ENCODE data around the gene TPSAB1. TPM values are rescaled to one million over a fixed set of nuclear protein-coding genes. Genes with fewer than 3 reads are reported as not detected.
A peak's percentile ranks its signal among the peaks of the same experiment; 100 is the strongest.

The TPSAB1 gene
- total and polyA plus RNA-seq, 3 experiments from 2014 or later, result not detected

DNA sequence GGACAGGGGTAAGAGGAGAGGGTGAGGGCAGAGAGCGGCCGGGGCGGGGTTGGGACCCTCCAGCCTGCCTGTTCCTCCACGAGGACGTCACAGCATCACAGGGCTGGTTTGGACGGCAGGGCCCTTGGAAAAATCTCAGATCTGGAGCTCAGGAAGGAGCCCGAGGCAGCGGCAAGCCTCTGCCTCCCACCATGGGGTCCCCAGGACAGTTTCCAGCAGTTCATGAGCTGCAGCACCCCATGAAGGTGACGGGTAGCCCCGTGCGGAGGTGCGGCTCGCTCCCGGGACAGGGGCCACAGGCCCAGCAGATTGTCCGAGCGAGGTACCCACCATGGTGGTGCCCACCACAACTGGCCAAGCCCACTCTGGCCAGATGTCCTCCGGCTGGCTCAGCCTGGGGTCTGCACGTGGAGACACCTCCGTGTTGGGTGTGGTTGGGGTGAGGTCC is 36.7 kb downstream of the TPSAB1 start:
- H3K4me1 Mint-ChIP-seq, result peaks cover 0 to 5% (median 0%) of the 10 kb centered on the region in 3 donors
- no peaks in the 10 kb centered on the region for H3K36me3 Mint-ChIP-seq
- H3K9me3 ChIP-seq (ENCODE audit: low read length), result no peaks in the 10 kb centered on the region
- DNase-seq, result no peak
- H3K27me3 ChIP-seq (ENCODE audit: insufficient read depth, low read length, poor library complexity, severe bottlenecking), result peaks cover 4% of the 10 kb centered on the region
- H3K9me3 Mint-ChIP-seq, result peaks cover 0 to 2% (median 0%) of the 10 kb centered on the region in 5 donors
- ChIA-PET CTCF (no interaction called here), POLR2A (no interaction called here)
- H3K27me3 Mint-ChIP-seq, result peaks cover 12 to 18% of the 10 kb centered on the region in 2 donors
- H3K36me3 ChIP-seq (ENCODE audit: insufficient read depth, low read length), result no peaks in the 10 kb centered on the region
- H3K27ac Mint-ChIP-seq, result no peak overlapping the region
- H3K4me1 ChIP-seq (ENCODE audit: insufficient read depth, low read length), result no peaks in the 10 kb centered on the region
- H3K27ac ChIP-seq (ENCODE audit: low read depth, low read length), result no peak overlapping the region
- no peak overlapping the region for H3K4me3 ChIP-seq (ENCODE audit: low read length)
- no peak overlapping the region for H3K4me3 Mint-ChIP-seq

DNA sequence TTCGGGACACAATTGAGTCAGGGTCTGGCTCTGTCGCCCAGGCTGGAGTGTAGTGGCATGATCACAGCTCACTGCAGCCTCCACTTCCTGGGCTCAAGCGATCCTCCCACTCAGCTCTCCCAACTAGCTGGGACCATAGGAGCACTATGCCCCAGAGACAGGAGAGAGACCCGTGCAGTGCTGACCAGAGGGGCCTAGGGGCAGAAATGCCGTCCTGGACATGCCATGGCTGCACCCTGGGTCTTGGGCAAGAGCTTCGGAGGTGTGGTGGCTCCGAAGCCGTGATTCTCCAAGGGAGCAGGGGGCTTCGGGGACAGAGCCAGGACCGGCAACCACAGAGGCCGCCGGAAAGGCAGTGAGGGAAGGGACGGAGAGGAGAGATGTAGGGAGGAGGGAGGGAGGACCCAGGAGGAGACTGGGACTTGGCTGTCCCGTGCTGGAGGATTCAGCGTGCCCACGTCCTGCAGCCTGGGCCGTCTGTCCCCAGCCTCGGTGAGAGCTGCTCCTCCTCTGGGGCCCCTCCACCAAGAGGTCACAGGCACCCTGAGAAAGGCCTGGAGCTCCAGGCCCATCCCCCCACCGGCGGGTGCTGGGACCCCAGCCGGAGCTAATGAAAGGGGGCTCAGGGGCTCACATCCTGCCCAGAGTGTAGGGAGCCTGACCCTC is 37.2 kb downstream of the TPSAB1 start:
- H3K27me3 ChIP-seq (ENCODE audit: insufficient read depth, low read length, poor library complexity, severe bottlenecking), result peaks cover 4% of the 10 kb centered on the region
- Mint-ChIP-seq H3K9me3 (peaks cover 0 to 2% (median 0%) of the 10 kb centered on the region in 5 donors), H3K27me3 (peaks cover 12 to 20% of the 10 kb centered on the region in 2 donors), H3K4me3 (no peak overlapping the region), H3K4me1 (peaks cover 0 to 3% (median 0%) of the 10 kb centered on the region in 3 donors), H3K36me3 (no peaks in the 10 kb centered on the region), H3K27ac (no peak overlapping the region)
- no peaks in the 10 kb centered on the region for H3K4me1 ChIP-seq (ENCODE audit: insufficient read depth, low read length)
- ChIA-PET POLR2A (no interaction called here), CTCF (no interaction called here)
- no peaks in the 10 kb centered on the region for H3K9me3 ChIP-seq (ENCODE audit: low read length)
- H3K27ac ChIP-seq (ENCODE audit: low read depth, low read length), result no peak overlapping the region
- no peak overlapping the region for H3K4me3 ChIP-seq (ENCODE audit: low read length)
- H3K36me3 ChIP-seq (ENCODE audit: insufficient read depth, low read length), result no peaks in the 10 kb centered on the region
- DNase-seq, result no peak

DNA sequence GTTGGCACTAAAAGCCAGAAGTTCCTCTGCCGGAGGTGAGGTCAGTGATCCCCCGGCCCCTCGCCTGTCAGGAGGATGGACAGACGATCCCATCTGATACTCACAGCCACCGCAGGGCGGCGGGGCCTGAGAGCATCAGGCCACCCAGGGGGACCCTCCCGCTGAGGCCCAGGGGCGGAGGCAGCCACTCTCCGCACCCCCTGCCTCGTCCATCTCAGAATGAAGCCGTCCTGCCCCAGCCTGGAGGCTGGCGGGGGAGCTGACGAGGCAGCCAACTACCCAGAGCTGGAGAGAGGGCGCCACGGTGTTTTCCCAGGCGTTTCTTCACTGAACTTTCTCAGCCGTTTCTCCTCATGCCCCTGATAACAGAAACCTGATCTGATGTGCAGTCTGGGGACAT is 38.0 kb downstream of the TPSAB1 start:
- Mint-ChIP-seq H3K4me3 (no peak overlapping the region), H3K4me1 (no peaks in the 10 kb centered on the region), H3K27ac (no peak overlapping the region), H3K36me3 (no peaks in the 10 kb centered on the region), H3K9me3 (peaks cover 0 to 2% (median 0%) of the 10 kb centered on the region in 5 donors), H3K27me3 (peaks cover 5 to 15% of the 10 kb centered on the region in 2 donors)
- Histone ChIP-seq H3K9me3 (ENCODE audit: low read length) (no peaks in the 10 kb centered on the region), H3K36me3 (ENCODE audit: insufficient read depth, low read length) (no peaks in the 10 kb centered on the region), H3K4me1 (ENCODE audit: insufficient read depth, low read length) (no peaks in the 10 kb centered on the region), H3K27ac (ENCODE audit: low read depth, low read length) (no peak overlapping the region), H3K27me3 (ENCODE audit: insufficient read depth, low read length, poor library complexity, severe bottlenecking) (peaks cover 4% of the 10 kb centered on the region), H3K4me3 (ENCODE audit: low read length) (no peak overlapping the region)
- ChIA-PET POLR2A (interaction anchor here (0.6 kb wide), 1 partner anchor 151 kb away, joined by 3 read pairs; no protein-coding TSS in a partner anchor), CTCF (no interaction called here)
- DNase-seq, result no peak

DNA sequence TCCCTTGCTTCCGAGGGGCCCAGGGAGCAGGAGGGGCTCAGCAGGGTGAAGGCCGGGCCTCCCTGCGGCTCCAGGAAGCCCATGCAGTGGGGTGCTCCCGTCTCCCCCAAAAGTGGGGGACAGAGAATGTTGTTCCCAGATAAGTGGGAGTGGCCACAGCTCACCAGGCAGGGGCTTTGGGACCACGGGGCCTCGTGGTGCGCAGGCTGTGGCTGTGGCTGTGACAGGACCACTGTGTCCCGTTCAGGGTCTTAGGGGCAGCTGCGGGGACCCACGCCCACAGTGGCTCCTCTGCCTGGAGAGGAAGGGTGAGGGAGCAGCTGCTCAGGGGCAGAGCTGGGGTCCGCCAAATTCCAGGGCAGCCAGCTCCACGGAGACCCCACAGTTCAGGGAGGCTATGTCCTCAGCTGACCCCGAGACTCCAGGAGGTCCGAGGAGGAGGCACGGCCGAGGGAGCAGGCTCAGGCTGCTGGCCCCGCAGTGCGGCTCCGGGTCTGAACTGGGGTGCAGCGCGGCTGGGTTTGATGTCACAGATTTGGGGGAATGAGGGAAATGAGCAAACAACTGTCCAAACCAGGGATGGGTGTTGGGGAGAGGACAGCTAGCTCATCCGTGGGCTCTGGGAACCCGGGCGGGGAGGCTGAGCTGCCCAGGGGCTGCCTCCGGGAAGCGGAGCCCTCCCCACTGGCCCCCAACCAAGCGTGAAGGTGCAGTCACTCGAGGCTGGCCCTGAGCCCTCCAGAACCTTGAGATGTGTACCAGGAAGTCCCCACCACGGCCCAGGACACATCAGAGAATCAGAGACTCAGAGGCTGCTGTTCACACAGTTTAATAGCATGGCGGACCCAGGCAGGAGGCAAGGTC is 38.8 kb downstream of the TPSAB1 start:
- Mint-ChIP-seq H3K4me1 (no peaks in the 10 kb centered on the region), H3K27me3 (peaks cover 3 to 15% of the 10 kb centered on the region in 2 donors), H3K4me3 (no peak overlapping the region), H3K36me3 (no peaks in the 10 kb centered on the region), H3K27ac (no peak overlapping the region), H3K9me3 (peaks cover 0 to 2% (median 0%) of the 10 kb centered on the region in 5 donors)
- Histone ChIP-seq H3K4me1 (ENCODE audit: insufficient read depth, low read length) (no peaks in the 10 kb centered on the region), H3K27ac (ENCODE audit: low read depth, low read length) (no peak overlapping the region), H3K36me3 (ENCODE audit: insufficient read depth, low read length) (no peaks in the 10 kb centered on the region), H3K27me3 (ENCODE audit: insufficient read depth, low read length, poor library complexity, severe bottlenecking) (peaks cover 4% of the 10 kb centered on the region), H3K9me3 (ENCODE audit: low read length) (no peaks in the 10 kb centered on the region), H3K4me3 (ENCODE audit: low read length) (no peak overlapping the region)
- ChIA-PET CTCF (no interaction called here), POLR2A (no interaction called here)
- DNase-seq, result no peak

DNA sequence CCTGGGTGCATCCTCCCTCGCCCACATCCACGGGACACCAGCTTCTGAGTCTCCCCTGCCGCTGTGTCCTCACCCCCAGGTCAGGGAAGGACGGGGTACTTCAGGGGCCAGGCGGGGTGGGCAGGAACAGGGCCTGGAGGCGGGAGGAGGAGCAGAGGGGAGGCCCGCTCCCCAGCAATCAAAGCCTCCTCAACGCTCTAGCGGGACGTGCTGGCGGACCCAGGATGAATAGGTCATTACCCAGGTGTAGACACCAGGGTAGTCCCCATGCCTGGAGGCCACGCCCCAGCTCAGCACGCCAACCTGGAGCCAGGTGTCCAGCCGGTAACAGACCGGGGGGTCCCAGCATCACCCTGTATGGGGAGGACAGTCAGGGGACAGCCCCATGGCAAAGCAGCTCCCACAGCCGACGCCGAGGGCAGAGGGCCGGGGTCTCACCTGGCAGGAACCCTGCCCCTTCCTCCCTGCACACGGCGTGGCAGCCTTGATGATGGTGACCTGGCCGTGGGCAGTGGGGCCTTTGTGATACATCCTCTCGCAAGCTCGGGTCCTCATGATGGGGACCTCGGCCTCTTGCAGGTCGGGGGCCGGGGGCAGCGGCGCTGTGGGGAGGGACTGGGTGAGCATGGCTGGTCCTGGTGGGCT is 39.6 kb downstream of the TPSAB1 start:
- H3K27me3 Mint-ChIP-seq, result peaks cover 3 to 15% of the 10 kb centered on the region in 2 donors
- POLR2A ChIA-PET, result no interaction called here
- H3K27me3 ChIP-seq (ENCODE audit: insufficient read depth, low read length, poor library complexity, severe bottlenecking), result peaks cover 4% of the 10 kb centered on the region

DNA sequence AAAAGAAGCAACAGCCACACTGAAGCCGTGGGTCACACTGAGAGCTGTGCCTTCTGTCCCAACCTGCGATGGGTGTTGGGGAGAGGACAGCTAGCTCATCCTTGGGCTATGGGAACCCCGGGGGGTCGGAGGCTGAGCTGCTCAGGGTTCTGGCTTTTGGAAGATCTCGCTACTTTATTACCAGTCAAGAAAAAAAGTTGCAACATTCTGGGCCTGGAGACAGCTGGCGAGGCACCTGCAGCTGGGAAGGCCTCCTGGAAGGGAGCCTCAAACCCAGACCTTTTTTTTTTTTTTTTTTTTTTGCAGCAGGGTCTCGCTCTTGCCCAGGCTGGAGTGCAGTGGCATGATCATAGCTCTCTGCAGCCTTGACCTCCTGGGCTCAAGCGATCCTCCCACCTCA is 40.3 kb downstream of the TPSAB1 start:
- Histone ChIP-seq H3K27ac (ENCODE audit: low read depth, low read length) (no peak overlapping the region), H3K4me1 (ENCODE audit: insufficient read depth, low read length) (no peaks in the 10 kb centered on the region), H3K27me3 (ENCODE audit: insufficient read depth, low read length, poor library complexity, severe bottlenecking) (peaks cover 4% of the 10 kb centered on the region), H3K9me3 (ENCODE audit: low read length) (no peaks in the 10 kb centered on the region), H3K36me3 (ENCODE audit: insufficient read depth, low read length) (no peaks in the 10 kb centered on the region), H3K4me3 (ENCODE audit: low read length) (no peak overlapping the region)
- H3K27me3 Mint-ChIP-seq, result peaks cover 2 to 10% of the 10 kb centered on the region in 2 donors
- peaks cover 0 to 2% (median 0%) of the 10 kb centered on the region in 5 donors for H3K9me3 Mint-ChIP-seq
- ChIA-PET POLR2A (no interaction called here), CTCF (no interaction called here)
- H3K4me1 Mint-ChIP-seq, result no peaks in the 10 kb centered on the region
- no peak for DNase-seq
- no peak overlapping the region for H3K4me3 Mint-ChIP-seq
- H3K36me3 Mint-ChIP-seq, result no peaks in the 10 kb centered on the region
- H3K27ac Mint-ChIP-seq, result peak overlapping the region in 1 of 8 donors; percentile 26

More for the DNA sequence above, 39.6 kb downstream of the TPSAB1 start:
- Histone ChIP-seq H3K27ac (ENCODE audit: low read depth, low read length) (no peak overlapping the region), H3K4me1 (ENCODE audit: insufficient read depth, low read length) (no peaks in the 10 kb centered on the region), H3K4me3 (ENCODE audit: low read length) (no peak overlapping the region), H3K36me3 (ENCODE audit: insufficient read depth, low read length) (no peaks in the 10 kb centered on the region), H3K9me3 (ENCODE audit: low read length) (no peaks in the 10 kb centered on the region)
- Mint-ChIP-seq H3K27ac (no peak overlapping the region), H3K4me1 (no peaks in the 10 kb centered on the region), H3K4me3 (no peak overlapping the region), H3K9me3 (peaks cover 0 to 2% (median 0%) of the 10 kb centered on the region in 5 donors), H3K36me3 (no peaks in the 10 kb centered on the region)
- DNase-seq, result no peak
- CTCF ChIA-PET, result no interaction called here

DNA sequence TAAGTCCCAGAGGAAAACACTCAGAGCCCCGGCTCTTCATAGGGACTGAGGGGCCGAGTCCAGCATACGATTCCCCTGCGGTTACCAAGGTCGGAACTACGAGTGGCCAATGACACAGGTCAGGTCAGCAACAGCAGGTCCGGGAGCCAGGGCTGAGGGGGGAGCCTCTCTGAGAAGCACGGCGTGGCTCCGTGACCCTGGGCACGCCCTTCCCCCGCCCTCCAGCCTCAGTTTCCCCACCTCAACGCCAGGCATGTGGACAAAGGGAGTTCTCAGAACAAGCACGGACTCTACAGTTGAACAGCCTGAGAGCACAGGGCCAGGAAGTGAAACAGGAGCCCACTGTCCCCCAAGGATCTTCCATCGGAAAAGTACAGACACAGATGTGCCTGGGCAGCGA is 41.0 kb downstream of the TPSAB1 start:
- CTCF ChIA-PET, result no interaction called here

More for the DNA sequence above, 41.0 kb downstream of the TPSAB1 start:
- no peaks in the 10 kb centered on the region for H3K36me3 Mint-ChIP-seq
- Histone ChIP-seq H3K27ac (ENCODE audit: low read depth, low read length) (no peak overlapping the region), H3K4me3 (ENCODE audit: low read length) (no peak overlapping the region), H3K36me3 (ENCODE audit: insufficient read depth, low read length) (no peaks in the 10 kb centered on the region), H3K9me3 (ENCODE audit: low read length) (no peaks in the 10 kb centered on the region), H3K27me3 (ENCODE audit: insufficient read depth, low read length, poor library complexity, severe bottlenecking) (peaks cover 4% of the 10 kb centered on the region), H3K4me1 (ENCODE audit: insufficient read depth, low read length) (no peaks in the 10 kb centered on the region)
- POLR2A ChIA-PET, result no interaction called here
- no peak overlapping the region for H3K4me3 Mint-ChIP-seq
- H3K9me3 Mint-ChIP-seq, result peaks cover 0 to 2% (median 0%) of the 10 kb centered on the region in 5 donors
- H3K4me1 Mint-ChIP-seq, result no peaks in the 10 kb centered on the region
- DNase-seq, result no peak
- H3K27ac Mint-ChIP-seq, result no peak overlapping the region
- peaks cover 0 to 10% of the 10 kb centered on the region in 2 donors for H3K27me3 Mint-ChIP-seq
